SK-N-MC (cell line): ENCODE data around the gene CTSD.

ENCODE experiments used
- DNase-seq: peaks from one replicate; pipeline ENCODE4 v3.0.0-alpha.2; 2011; ENCODE audit warnings: low read depth, low spot score
- H3K27ac ChIP-seq: fragments of 200-600 bp; sonication (generic); 2 replicates; pipeline ENCODE4 v1.5.1; 2016; ENCODE audit warnings: mixed run types
- H3K36me3 ChIP-seq: fragments of 200-600 bp; sonication (generic); 2 replicates; pipeline ENCODE4 v1.6.1; 2017; ENCODE audit warnings: antibody characterized with exemption, low read length, mixed read lengths; ENCODE audit not compliant: insufficient read depth
- H3K4me3 ChIP-seq: fragments of 200-600 bp; sonication (generic); 2 replicates; pipeline ENCODE4 v1.5.1; 2016
- H3K9ac ChIP-seq: fragments of 200-600 bp; sonication (generic); 2 replicates; pipeline ENCODE4 v1.8.0; 2017; ENCODE audit warnings: mixed run types, mixed read lengths; ENCODE audit not compliant: insufficient read length
- H3K9me3 ChIP-seq: fragments of 200-600 bp; sonication (generic); 2 replicates; pipeline ENCODE4 v1.6.1; 2017; ENCODE audit warnings: low read depth, mild to moderate bottlenecking, antibody characterized with exemption, low read length, moderate library complexity, mixed read lengths
- EZH2 ChIP-seq: fragments of 200-600 bp; sonication (generic); IDR thresholded peaks from one replicate; pipeline ENCODE4 v1.6.1; 2017; ENCODE audit warnings: antibody characterized with exemption
- FOXP2 ChIP-seq: optimal IDR thresholded peaks from 2 replicates; pipeline ENCODE3; 2011; ENCODE audit warnings: mild to moderate bottlenecking, moderate library complexity; ENCODE audit not compliant: insufficient read depth; ENCODE audit errors: extremely low read length, control extremely low read depth
- POLR2AphosphoS5 ChIP-seq: IDR thresholded peaks from 2 replicates; pipeline ENCODE4 v1.6.1; 2012; ENCODE audit warnings: mild to moderate bottlenecking, low read depth, low read length, borderline replicate concordance

CTSD gene

DNA sequence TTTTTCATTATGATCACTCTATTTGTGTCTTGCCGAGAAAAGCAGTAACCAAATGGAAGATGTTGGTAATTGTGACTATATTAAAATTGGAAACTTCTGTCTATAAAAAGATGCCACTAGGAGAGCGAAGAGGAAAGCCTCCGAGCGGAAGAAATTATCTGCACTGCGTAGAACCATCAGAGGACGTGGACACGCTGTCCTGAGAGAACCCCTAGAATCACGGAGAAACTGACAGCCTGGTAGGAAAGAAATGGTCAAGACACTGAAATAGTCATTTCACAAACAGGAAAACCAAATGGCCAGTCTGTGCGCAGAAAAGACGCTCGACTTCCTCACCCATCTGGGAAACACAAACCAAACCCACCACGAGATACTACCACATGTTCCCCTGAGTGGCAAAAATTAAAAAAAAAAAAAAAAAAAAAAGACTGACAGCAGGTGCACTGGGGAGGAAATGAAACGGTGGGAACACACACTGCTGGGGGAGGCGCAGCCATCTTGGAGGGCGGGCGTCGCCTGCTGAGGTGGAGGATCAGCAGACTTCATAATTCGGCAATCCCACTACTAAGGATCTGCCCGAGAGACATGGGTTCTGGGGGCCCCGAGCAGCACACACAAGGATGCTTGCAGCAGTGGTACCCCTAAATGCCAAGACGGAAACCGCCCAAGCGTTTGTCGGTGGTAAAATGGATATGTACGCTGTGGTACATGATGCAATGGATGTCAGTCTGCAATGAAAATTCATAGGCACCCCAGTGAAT lies 34.6 kb downstream of the CTSD start:
- H3K4me3 ChIP-seq: no peak overlapping the region
- no peak for TF ChIP-seq EZH2
- no peak for TF ChIP-seq POLR2AphosphoS5
- no peak for TF ChIP-seq FOXP2
- no peaks in the 10 kb centered on the region for H3K36me3 ChIP-seq
- H3K9me3 ChIP-seq: no peaks in the 10 kb centered on the region
- no peak overlapping the region for H3K27ac ChIP-seq
- no peak for DNase-seq
- H3K9ac ChIP-seq: no peak overlapping the region

GRCh38 chr11:1728301-1728700 lies 35.4 kb downstream of the CTSD start:
- Histone ChIP-seq H3K9ac (no peak overlapping the region), H3K27ac (no peak overlapping the region), H3K36me3 (no peaks in the 10 kb centered on the region), H3K9me3 (no peaks in the 10 kb centered on the region), H3K4me3 (no peak overlapping the region)
- TF ChIP-seq FOXP2: no peak
- TF ChIP-seq EZH2: no peak
- no peak for TF ChIP-seq POLR2AphosphoS5
- DNase-seq: no peak

GRCh38 chr11:1727861-1728260 lies 35.9 kb downstream of the CTSD start:
- H3K9me3 ChIP-seq: no peaks in the 10 kb centered on the region
- H3K36me3 ChIP-seq: no peaks in the 10 kb centered on the region
- no peak overlapping the region for H3K9ac ChIP-seq
- no peak for DNase-seq
- no peak overlapping the region for H3K27ac ChIP-seq
- TF ChIP-seq EZH2 (no peak), FOXP2 (no peak), POLR2AphosphoS5 (no peak)
- H3K4me3 ChIP-seq: no peak overlapping the region

- Histone ChIP-seq H3K9me3 (no peaks in the 10 kb centered on the region), H3K27ac (no peak overlapping the region), H3K9ac (no peak overlapping the region), H3K4me3 (no peak overlapping the region), H3K36me3 (no peaks in the 10 kb centered on the region)
- TF ChIP-seq POLR2AphosphoS5 (no peak), FOXP2 (no peak), EZH2 (no peak)
- DNase-seq: no peak
These were observed 36.5 kb downstream of the CTSD start for GRCh38 chr11:1727096-1727690.

DNA sequence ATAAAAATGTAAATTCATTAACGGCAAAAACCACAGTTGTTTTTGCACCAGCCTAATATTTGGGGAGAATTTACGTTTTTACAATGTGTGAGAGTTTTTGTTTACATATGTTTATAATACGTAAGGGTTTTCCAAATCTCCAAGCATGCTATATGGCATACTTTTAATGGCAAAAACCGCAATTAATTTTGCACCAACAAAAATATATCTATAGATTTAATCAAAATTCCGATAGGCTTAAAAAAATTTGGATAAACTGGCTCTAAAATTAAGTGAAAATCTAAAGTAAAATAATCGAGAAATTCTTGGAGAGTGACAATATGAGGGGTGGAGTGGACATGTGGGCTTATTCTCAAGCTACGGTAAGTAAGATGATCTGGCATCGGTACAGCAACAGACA lies 43.9 kb downstream of the CTSD start:
- Histone ChIP-seq H3K27ac (no peak overlapping the region), H3K4me3 (no peak overlapping the region), H3K36me3 (no peaks in the 10 kb centered on the region), H3K9ac (no peak overlapping the region), H3K9me3 (no peaks in the 10 kb centered on the region)
- TF ChIP-seq POLR2AphosphoS5: no peak
- no peak for TF ChIP-seq EZH2
- TF ChIP-seq FOXP2: no peak
- no peak for DNase-seq

- Histone ChIP-seq H3K9me3 (no peaks in the 10 kb centered on the region), H3K27ac (no peak overlapping the region), H3K4me3 (no peak overlapping the region), H3K9ac (no peak overlapping the region), H3K36me3 (no peaks in the 10 kb centered on the region)
- TF ChIP-seq POLR2AphosphoS5 (no peak), EZH2 (no peak), FOXP2 (no peak)
- no peak for DNase-seq
These were observed 45.4 kb downstream of the CTSD start for GRCh38 chr11:1718326-1718725.

GRCh38 chr11:1717745-1718144 lies 46.0 kb downstream of the CTSD start:
- H3K4me3 ChIP-seq: no peak overlapping the region
- no peak for TF ChIP-seq POLR2AphosphoS5
- TF ChIP-seq EZH2: no peak
- TF ChIP-seq FOXP2: no peak
- H3K27ac ChIP-seq: no peak overlapping the region
- no peaks in the 10 kb centered on the region for H3K36me3 ChIP-seq
- no peak for DNase-seq
- H3K9ac ChIP-seq: no peak overlapping the region
- H3K9me3 ChIP-seq: no peaks in the 10 kb centered on the region

DNA sequence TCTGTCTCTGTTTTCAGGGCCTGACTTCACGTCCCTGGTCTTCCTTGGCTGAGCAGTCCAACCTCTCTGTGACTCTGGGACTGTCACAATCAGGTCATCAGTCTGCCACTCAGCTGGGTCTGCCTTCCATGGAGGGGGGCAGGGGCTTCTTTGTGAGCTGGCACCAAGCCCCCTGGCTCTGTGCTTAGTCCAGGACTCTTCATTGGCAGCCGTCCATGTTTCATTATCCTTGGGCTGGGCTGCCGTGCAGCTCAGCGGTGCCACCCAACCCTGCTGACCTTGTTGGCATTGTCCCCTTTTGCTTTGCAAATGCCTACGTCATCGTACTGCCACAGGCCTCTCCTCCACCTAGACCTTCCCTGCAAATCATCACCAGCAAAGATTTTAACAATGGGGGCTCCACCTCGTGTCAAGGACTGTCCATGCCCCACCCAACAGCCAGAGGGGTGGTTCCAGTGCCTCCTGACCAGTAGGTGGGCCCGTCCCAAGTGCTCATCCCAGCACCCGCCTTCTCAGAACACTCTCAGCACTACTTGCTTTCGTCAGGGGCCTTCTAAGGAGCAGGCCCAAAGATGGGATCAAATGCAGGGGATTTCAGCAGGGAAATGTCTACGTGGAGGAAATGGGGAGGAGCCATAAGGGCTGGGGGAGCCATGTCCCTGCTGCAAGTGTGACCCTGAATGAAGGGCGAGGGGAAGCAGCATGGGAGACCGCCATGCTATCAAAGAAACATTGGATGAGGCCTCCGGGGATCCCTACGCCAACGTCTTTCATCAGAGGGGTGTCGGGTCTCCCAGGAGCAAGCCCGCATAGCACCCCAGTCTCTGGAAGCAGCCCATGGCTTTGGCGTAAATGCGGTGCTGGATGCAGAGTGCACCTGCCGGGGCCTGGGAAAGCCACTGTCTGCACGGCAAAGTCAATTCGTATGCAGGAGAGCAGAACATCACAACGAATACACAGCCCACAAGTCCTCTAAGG lies 48.5 kb downstream of the CTSD start:
- no peaks in the 10 kb centered on the region for H3K36me3 ChIP-seq
- no peak overlapping the region for H3K4me3 ChIP-seq
- no peak overlapping the region for H3K27ac ChIP-seq
- DNase-seq: no peak
- TF ChIP-seq EZH2 (no peak), FOXP2 (no peak), POLR2AphosphoS5 (no peak)
- H3K9me3 ChIP-seq: no peaks in the 10 kb centered on the region
- H3K9ac ChIP-seq: no peak overlapping the region
